NK-92 (cell line): ENCODE results near the gene OFD1.

ENCODE experiments used
- DNase-seq: peaks from one replicate; lab custom pipeline; 2025; ENCODE audit not compliant: unreplicated experiment; lab: John Stamatoyannopoulos, UW

Gene OFD1

GRCh38 chrX:13790206-13791131 is 55.9 kb downstream of the OFD1 start:
- DNase-seq: no peak

- no peak for DNase-seq
Observed at GRCh38 chrX:13791145-13791544, 56.6 kb downstream of the OFD1 start.

GRCh38 chrX:13791559-13791958 is 57.0 kb downstream of the OFD1 start:
- DNase-seq: no peak

- DNase-seq: no peak
Observed at GRCh38 chrX:13793897-13794296, 59.3 kb downstream of the OFD1 start.

- no peak for DNase-seq
Observed at GRCh38 chrX:13794417-13794816, 59.9 kb downstream of the OFD1 start.

- DNase-seq: no peak
Observed at GRCh38 chrX:13797512-13797911, 63.0 kb downstream of the OFD1 start.

- DNase-seq: no peak
Observed at GRCh38 chrX:13798184-13798583, 63.6 kb downstream of the OFD1 start.

- no peak for DNase-seq
Observed at GRCh38 chrX:13803116-13803515, 68.6 kb downstream of the OFD1 start.

- DNase-seq: no peak
Observed at GRCh38 chrX:13805241-13805640, 70.7 kb downstream of the OFD1 start.

- DNase-seq: no peak
Observed at GRCh38 chrX:13808293-13808692, 73.7 kb downstream of the OFD1 start.

- no peak for DNase-seq
Observed at GRCh38 chrX:13808865-13809264, 74.3 kb downstream of the OFD1 start.

- no peak for DNase-seq
Observed at GRCh38 chrX:13815664-13816063, 81.1 kb downstream of the OFD1 start.

- DNase-seq: no peak
Observed at GRCh38 chrX:13816176-13816575, 81.6 kb downstream of the OFD1 start.

- no peak for DNase-seq
Observed at GRCh38 chrX:13816643-13817627, 82.4 kb downstream of the OFD1 start, which contains the start of gene GPM6B. Gene GPM6B (minus strand): TSS chrX:13817093. CDS start chrX:13816904, 189 bp downstream.
